IMR-90 (cell line): Measurements from ENCODE around the gene SEZ6L2. TPM values are rescaled to one million over a fixed set of nuclear protein-coding genes. Genes with fewer than 3 reads are reported as not detected.

Source experiments
- ATAC-seq: fragments of 200-7000 bp; cut with Tn5 transposase; 2 replicates; pipeline ENCODE4 v1.9.1; 2020; ENCODE audit warnings: low read depth, mild to moderate bottlenecking, moderate library complexity
- BruUV-seq: library from RNA; stranded (reverse); fragments of 400-500 nt; replicated peaks from 2 replicates; lab custom pipeline; 2021; lab: Mats Ljungman, UMichigan
- CTCF ChIA-PET: fragments of 300-600 bp; formaldehyde crosslinking; extraction: SDS; loops from one replicate; lab custom pipeline; 2021; ENCODE audit warnings: antibody characterized with exemption; lab: Yijun Ruan, JAX
- POLR2A ChIA-PET: fragments of 300-600 bp; sonication (Branson Sonifier 250); formaldehyde crosslinking; loops from one replicate; lab custom pipeline; 2022; ENCODE audit warnings: antibody characterized with exemption; ENCODE audit not compliant: unreplicated experiment; lab: Charles Lee
- DNase-seq: peaks from one replicate; pipeline ENCODE4 v3.0.0; 2013
- H2AFZ ChIP-seq: replicated peaks from 2 replicates; pipeline ENCODE3; 2013; ENCODE audit warnings: low read length, mild to moderate bottlenecking; ENCODE audit not compliant: poor library complexity
- H2AK5ac ChIP-seq: 2 replicates; pipeline ENCODE4 v1.6.1; 2013; ENCODE audit warnings: low read depth, low read length, inconsistent platforms
- H2AK9ac ChIP-seq: replicated peaks from 2 replicates; pipeline ENCODE3; 2013; ENCODE audit warnings: mild to moderate bottlenecking, low read depth, low read length, moderate library complexity; ENCODE audit not compliant: poor library complexity
- H2BK120ac ChIP-seq: 2 replicates; pipeline ENCODE4 v1.6.1; 2013; ENCODE audit warnings: low read depth, low read length, inconsistent platforms
- H2BK15ac ChIP-seq: 3 replicates; pipeline ENCODE4 v1.6.1; 2013; ENCODE audit warnings: low read depth, low read length, inconsistent platforms
- H2BK20ac ChIP-seq: 2 replicates; pipeline ENCODE4 v1.6.1; 2013; ENCODE audit warnings: low read depth, mild to moderate bottlenecking, inconsistent platforms, low read length, moderate library complexity
- H2BK5ac ChIP-seq: 2 replicates; pipeline ENCODE4 v1.6.1; 2013; ENCODE audit warnings: mild to moderate bottlenecking, low read depth, low read length, inconsistent platforms; ENCODE audit not compliant: poor library complexity, severe bottlenecking
- H3K14ac ChIP-seq: replicated peaks from 2 replicates; pipeline ENCODE4 v1.6.1; 2013; ENCODE audit warnings: low read depth, low read length, inconsistent platforms
- H3K18ac ChIP-seq: 2 replicates; pipeline ENCODE4 v1.6.1; 2013; ENCODE audit warnings: low read depth, low read length, control low read depth
- H3K23ac ChIP-seq: 2 replicates; pipeline ENCODE4 v1.6.1; 2013; ENCODE audit warnings: low read depth, low read length, inconsistent platforms
- H3K27ac ChIP-seq: 2 replicates; pipeline ENCODE4 v1.5.1; 2013; ENCODE audit warnings: mild to moderate bottlenecking, control low read depth, low read length; ENCODE audit not compliant: insufficient read depth
- H3K27me3 ChIP-seq: 2 replicates; pipeline ENCODE4 v1.6.1; 2013; ENCODE audit warnings: low read length; ENCODE audit not compliant: control insufficient read depth, insufficient read depth
- H3K36me3 ChIP-seq: 2 replicates; pipeline ENCODE4 v1.6.1; 2013; ENCODE audit warnings: low read length, mixed read lengths; ENCODE audit not compliant: control insufficient read depth, insufficient read depth
- H3K4ac ChIP-seq: 2 replicates; pipeline ENCODE4 v1.6.1; 2013; ENCODE audit warnings: low read depth, low read length, inconsistent platforms
- H3K4me1 ChIP-seq: 2 replicates; pipeline ENCODE4 v1.6.1; 2013; ENCODE audit warnings: low read length, mixed read lengths; ENCODE audit not compliant: control insufficient read depth, insufficient read depth
- H3K4me2 ChIP-seq: 2 replicates; pipeline ENCODE4 v1.6.1; 2013; ENCODE audit warnings: low read depth, mild to moderate bottlenecking, control low read depth, low read length, moderate library complexity
- H3K4me3 ChIP-seq: 2 replicates; pipeline ENCODE4 v1.5.1; 2013; ENCODE audit warnings: low read depth, mild to moderate bottlenecking, control low read depth, low read length, moderate library complexity; ENCODE audit not compliant: insufficient read depth
- H3K56ac ChIP-seq: 2 replicates; pipeline ENCODE4 v1.6.1; 2013; ENCODE audit warnings: low read length, inconsistent platforms; ENCODE audit not compliant: insufficient read depth; ENCODE audit errors: extremely low read depth
- H3K79me1 ChIP-seq, 2 experiments: 2 replicates each; pipeline ENCODE4 v1.6.1; 2013; ENCODE audit warnings: low read length in 2 of 2, inconsistent platforms in 1 of 2, low read depth in 1 of 2
- H3K9ac ChIP-seq: 2 replicates; pipeline ENCODE4 v1.6.1; 2013; ENCODE audit warnings: low read depth, low read length, control low read depth
- H3K9me1 ChIP-seq: 2 replicates; pipeline ENCODE4 v1.6.1; 2013; ENCODE audit warnings: low read length, inconsistent platforms; ENCODE audit not compliant: insufficient read depth
- H3K9me3 ChIP-seq: 2 replicates; pipeline ENCODE4 v1.6.1; 2013; ENCODE audit warnings: low read length; ENCODE audit not compliant: control insufficient read depth, insufficient read depth
- H4K20me1 ChIP-seq: 2 replicates; pipeline ENCODE4 v1.6.1; 2013; ENCODE audit warnings: low read length, inconsistent platforms; ENCODE audit not compliant: insufficient read depth
- H4K5ac ChIP-seq: 2 replicates; pipeline ENCODE4 v1.6.1; 2013; ENCODE audit warnings: mild to moderate bottlenecking, low read depth, low read length, control low read depth
- H4K8ac ChIP-seq, 2 experiments: 2 replicates each; pipeline ENCODE4 v1.6.1; 2013; ENCODE audit warnings: low read depth in 2 of 2, low read length in 2 of 2, control low read depth in 1 of 2, inconsistent platforms in 1 of 2
- H4K91ac ChIP-seq: 2 replicates; pipeline ENCODE4 v1.6.1; 2013; ENCODE audit warnings: low read depth, low read length, inconsistent platforms; ENCODE audit not compliant: insufficient read depth
- ELK1 ChIP-seq: fragments of 150-350 bp; IDR thresholded peaks from 2 replicates; pipeline ENCODE4 v1.6.1; 2016; ENCODE audit warnings: low read depth, mild to moderate bottlenecking, low read length, moderate library complexity, borderline replicate concordance
- MAFK ChIP-seq: IDR thresholded peaks from 2 replicates; pipeline ENCODE4 v1.6.1; 2012; ENCODE audit warnings: low read depth, low read length, improper control_type of control experiment
- MAZ ChIP-seq: IDR thresholded peaks from 2 replicates; pipeline ENCODE4 v1.6.1; 2012; ENCODE audit warnings: low read depth, mild to moderate bottlenecking, low read length, improper control_type of control experiment, moderate library complexity, borderline replicate concordance
- POLR2A ChIP-seq: IDR thresholded peaks from 2 replicates; pipeline ENCODE4 v1.6.1; 2012; ENCODE audit warnings: mild to moderate bottlenecking, low read depth, low read length
- RFX5 ChIP-seq: IDR thresholded peaks from 2 replicates; pipeline ENCODE4 v1.8.0; 2012; ENCODE audit warnings: low read depth, mild to moderate bottlenecking, low read length, moderate library complexity
- USF2 ChIP-seq: fragments of 150-350 bp; IDR thresholded peaks from 2 replicates; pipeline ENCODE4 v1.6.1; 2017; ENCODE audit warnings: mild to moderate bottlenecking, antibody characterized with exemption, low read length, low read depth
- WGBS, 2 experiments: methylation state at CpG; one replicate each; pipeline versions ENCODE4 v1.1.5 to v1.1.7; 2013; ENCODE audit warnings: missing lambda C conversion rate in 2 of 2; ENCODE audit not compliant: insufficient read length in 1 of 2; ENCODE audit errors: extremely low coverage in 2 of 2; 5-methylcytosine and 5-hydroxymethylcytosine counted together
- dilution Hi-C: fragments of 300-500 bp; cut with HindIII; formaldehyde crosslinking; loops from one replicate; pipeline ENCODE4 v1.14.3; 2018; ENCODE audit warnings: low sequenced_read_pairs; ENCODE audit not compliant: unreplicated experiment
- in situ Hi-C: fragments of 300-500 bp; cut with MboI; formaldehyde crosslinking; loops from 3 replicates; pipeline ENCODE4 v1.14.3; 2019; ENCODE audit warnings: low sequenced_read_pairs, inconsistent platforms, mixed read lengths
- intact Hi-C: fragments of 100-400 bp; cut with micrococcal nuclease; formaldehyde crosslinking; loops from 2 replicates; pipeline ENCODE4 v1.10.0; 2022
- polyA plus RNA-seq, 3 experiments: library from polyadenylated mRNA; depleted of rRNA; stranded (reverse); fragments of >200 nt; gene quantifications; 2 replicates each; pipeline ENCODE4 v1.2.3, GENCODE V29; 2012; ENCODE audit warnings: low replicate concordance in 1 of 3
- total RNA-seq: library from RNA; depleted of rRNA; stranded (reverse); fragments of >200 nt; gene quantifications from 2 replicates; pipeline ENCODE4 v1.2.3, GENCODE V29; 2012

SEZ6L2 gene
- total and polyA plus RNA-seq, 2 of the 4 experiments (the other 2 are of a cell fraction) = 0.72 to 10.5 TPM

- Histone ChIP-seq H2BK20ac (no peak overlapping the region), H2AK5ac (no peak overlapping the region; the same call in 1 of the 2 replicates), H3K36me3 (peaks cover 18% of the 10 kb centered on the region), H3K18ac (no peak overlapping the region), H2BK5ac (no peak overlapping the region), H2BK15ac (no peak overlapping the region), H3K4me2 (peak overlapping the region; percentile 37), H4K91ac (no peak overlapping the region; the same call in 1 of the 2 replicates), H3K27ac (no peak overlapping the region), H4K20me1 (no peaks in the 10 kb centered on the region; the same call in 1 of the 2 replicates), H3K23ac (no peak overlapping the region), H3K79me1 (peaks cover 7 to 27% of the 10 kb centered on the region in 2 experiments; a peak in 3 of 4 replicates), H3K14ac (no peak overlapping the region), H3K9me1 (peaks cover 9% of the 10 kb centered on the region), H2AK9ac (peak overlapping the region; percentile 29), H3K56ac (no peak overlapping the region), H3K4me3 (peak overlapping the region; percentile 20; the same call in 1 of the 2 replicates), H3K4ac (no peak overlapping the region), H3K4me1 (peaks cover 3% of the 10 kb centered on the region; the same call in 1 of the 2 replicates), H3K9me3 (no peaks in the 10 kb centered on the region), H3K27me3 (no peaks in the 10 kb centered on the region), H3K9ac (no peak overlapping the region), H4K8ac (peak overlapping the region; percentile 20 to 57; a peak in 2 of 4 replicates), H2AFZ (peak overlapping the region; percentile 97), H4K5ac (peak overlapping the region; percentile 10), H2BK120ac (no peak overlapping the region)
- dilution Hi-C loops (no loop called here), in situ Hi-C loops (no loop called here), intact Hi-C loops (loop anchor here (2.0 to 5.0 kb wide), 3 partner anchors 41 to 131 kb away; partner anchors contain the start of genes HIRIP3, MVP and TAOK2)
- WGBS, 2 experiments = no CpG with 5 or more reads among the region's 16 CpGs
- no peak for DNase-seq
- CTCF ChIA-PET = interaction anchor here (0.6 to 0.7 kb wide), 2 partner anchors 15 to 102 kb away, joined by 3 to 6 read pairs; no protein-coding TSS in a partner anchor
- ATAC-seq = no peak
- no TSS peak for BruUV-seq
- POLR2A ChIA-PET = no interaction called here
- no peak for TF ChIP-seq RFX5
- TF ChIP-seq ELK1 = no peak
- no peak for TF ChIP-seq POLR2A
- no peak for TF ChIP-seq USF2
- TF ChIP-seq MAZ = no peak
- TF ChIP-seq MAFK = no peak
Measured at GRCh38 chr16:29863669-29863984, 35.7 kb downstream of the SEZ6L2 start.
